NCI-H1092 (cell line): ENCODE data around the gene GABRR2.
A peak's percentile ranks its signal among the peaks of the same experiment; 100 is the strongest.

Source experiments
- DNase-seq: peaks from one replicate; lab custom pipeline; 2025; lab: John Stamatoyannopoulos, UW

The GABRR2 gene

DNA sequence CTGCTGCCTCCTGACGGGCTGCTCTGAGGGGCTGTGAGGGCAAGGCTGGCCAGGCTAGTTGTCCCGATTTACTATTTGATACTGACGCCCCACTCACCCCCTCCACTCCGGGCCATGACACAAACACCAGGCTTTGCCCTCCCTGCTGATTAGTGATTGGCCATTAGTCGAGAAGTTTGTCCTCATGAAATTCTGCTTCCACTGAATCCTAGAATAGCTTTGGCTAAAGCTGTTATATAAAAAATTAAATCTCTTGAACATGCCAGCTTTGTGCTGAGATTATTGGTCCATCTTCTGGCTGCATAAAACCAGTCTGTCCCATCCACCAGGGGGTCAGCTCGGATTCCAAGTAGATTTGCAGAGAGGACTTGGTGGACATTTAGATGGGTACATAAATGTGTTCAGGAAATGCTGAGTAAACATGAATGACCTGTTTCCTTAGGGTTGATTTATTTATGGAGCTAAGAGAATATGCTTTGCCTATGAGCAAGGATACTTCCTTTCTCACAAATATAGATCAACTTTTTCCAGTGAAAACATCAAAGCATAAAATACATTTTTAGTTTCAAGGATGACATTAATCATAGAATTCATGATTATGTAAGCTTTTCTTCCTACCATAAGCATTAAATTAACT is at the start of gene GABRR2:
Gene GABRR2 (minus strand): TSS at position 51 of the 637 bp plus-strand sequence. CDS start 134 bp downstream, outside the sequence.
- no peak for DNase-seq

DNA sequence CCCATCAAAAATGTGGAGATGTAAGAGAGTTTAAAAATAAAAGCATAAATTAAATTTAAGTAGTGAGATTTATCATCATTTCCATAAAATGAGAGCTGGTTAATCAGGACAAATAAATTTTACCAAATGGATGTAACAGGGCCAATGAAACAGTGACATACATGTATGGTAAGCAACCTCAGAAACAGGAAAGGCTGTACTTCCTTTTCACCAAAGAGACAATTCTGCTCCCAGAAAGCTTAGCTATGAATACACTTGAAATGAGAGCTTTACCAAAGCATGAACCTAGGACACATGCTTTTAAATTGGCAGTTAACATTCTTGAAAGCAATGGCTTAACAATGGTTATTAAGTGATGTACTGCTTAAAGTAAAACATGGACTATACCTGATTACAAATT is 49.5 kb upstream of the GABRR2 start:
- no peak for DNase-seq

GRCh38 chr6:89361171-89361570 is 46.1 kb upstream of the GABRR2 start:
- DNase-seq = no peak

DNA sequence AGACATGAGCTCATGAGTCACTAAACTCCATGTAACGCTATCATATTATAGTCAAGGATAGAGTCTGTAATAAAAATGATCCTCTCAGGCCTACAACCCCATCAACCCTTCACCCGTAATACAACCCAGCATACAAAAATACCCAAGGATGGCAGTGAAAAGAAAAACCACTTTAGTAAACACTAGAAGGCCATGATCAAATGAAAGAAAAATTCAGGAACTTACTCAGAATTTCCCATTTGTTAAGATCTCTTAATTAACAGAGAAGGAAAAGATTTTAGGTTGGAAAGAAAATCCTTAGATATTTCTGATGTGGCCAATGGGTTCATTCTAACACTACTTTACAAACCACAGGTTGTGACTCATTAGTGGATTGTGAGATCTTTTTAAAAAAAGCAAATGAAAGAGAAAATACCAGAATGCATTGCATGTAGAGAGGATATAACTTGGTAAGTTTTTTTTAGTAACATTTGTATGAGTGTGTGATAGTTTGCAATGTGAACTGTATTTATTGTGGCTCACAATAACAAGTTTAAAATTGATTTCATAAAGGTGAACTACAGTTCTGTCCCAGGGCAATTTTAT is 45.4 kb upstream of the GABRR2 start:
- no peak for DNase-seq

GRCh38 chr6:89359561-89359960 is 44.5 kb upstream of the GABRR2 start:
- DNase-seq = no peak

- no peak for DNase-seq
These were observed 42.3 kb upstream of the GABRR2 start for GRCh38 chr6:89357390-89357789.

DNA sequence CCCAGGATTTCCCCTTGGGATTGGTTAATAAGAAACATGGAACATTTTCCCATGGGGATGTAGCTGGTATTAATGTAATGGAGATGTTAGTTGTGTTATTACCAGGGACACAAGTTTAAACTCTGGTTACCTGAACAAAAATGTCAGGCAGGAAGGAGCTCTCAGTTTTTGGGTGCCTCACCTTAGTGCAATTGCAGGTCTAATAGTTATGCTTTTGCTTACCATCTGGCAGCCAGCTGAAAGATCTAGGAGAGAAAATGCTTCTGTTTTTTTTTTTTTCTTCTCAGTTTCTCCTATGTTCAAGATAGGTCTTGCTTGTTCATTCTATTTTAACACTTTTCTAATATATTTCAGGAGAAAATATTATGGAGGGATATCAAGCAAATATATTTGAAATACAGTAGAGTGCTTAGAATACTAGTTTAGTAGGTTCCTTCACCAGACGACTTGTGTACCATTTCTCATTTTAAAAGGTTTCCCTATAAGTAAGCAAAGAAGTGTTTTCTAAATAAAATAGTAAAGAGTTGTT is 41.6 kb upstream of the GABRR2 start:
- no peak for DNase-seq

DNA sequence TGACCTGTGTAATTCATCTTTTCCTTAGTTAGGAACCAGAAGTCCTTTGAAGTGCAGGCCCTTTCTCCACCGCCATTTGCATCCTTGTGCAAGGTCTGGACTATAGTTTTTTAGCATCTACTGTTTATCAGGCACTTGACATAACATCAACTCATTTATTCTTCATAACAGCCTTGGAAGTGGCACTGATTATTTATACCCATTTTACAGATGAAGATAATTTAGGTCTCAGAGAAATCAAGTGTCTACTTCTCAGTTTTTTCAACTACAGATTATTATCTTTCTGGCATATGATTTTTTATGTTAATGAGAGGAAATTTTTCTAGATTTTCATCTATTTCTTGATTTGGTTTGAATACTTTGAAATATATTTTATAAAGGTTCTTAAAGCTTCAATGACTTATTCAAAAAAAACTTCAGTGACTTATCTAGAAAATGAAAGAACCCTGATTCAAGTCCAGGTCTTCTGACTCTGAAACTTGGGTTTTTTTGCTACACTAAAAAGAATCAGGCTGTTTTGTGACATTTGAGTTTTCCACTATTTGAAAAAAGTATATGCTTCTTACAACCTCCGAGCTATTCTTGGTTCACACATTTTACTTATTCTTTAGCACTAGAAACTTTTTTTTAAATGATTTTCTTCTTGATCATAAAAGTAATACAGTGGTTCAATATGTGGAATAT is 40.6 kb upstream of the GABRR2 start:
- DNase-seq = no peak

DNA sequence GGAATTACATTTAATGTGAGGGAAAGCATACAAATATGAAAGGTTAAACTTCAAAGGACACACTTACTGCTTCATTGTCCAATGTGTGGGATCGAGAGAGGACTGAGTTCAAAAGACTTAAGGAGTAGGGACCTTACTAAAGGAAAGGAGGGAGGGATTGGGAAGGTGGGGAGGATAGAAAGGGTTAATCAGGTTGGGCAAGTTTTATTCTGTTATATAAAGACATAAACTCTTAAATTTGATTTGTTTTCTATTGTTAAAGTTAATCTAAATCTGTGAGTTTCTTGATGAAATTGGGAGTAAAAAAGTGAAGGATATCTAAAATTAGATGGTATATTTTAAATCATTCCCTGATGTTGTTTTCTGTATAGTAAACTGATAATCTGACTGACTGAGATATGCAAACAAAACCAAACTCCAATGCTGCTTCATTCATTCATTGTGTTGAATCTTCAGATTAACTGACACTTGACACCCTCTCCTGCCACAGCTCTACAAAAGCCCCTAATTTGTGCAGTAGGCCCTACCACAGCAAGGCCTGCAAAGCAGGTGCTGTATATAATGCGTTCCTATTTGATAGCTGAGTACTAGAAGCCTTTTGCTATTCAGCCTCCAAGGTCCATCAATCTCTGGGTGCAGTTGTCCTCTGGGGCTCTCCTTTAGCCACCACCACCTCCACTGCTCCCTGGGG is 38.7 kb upstream of the GABRR2 start:
- peak; percentile 55 for DNase-seq

DNA sequence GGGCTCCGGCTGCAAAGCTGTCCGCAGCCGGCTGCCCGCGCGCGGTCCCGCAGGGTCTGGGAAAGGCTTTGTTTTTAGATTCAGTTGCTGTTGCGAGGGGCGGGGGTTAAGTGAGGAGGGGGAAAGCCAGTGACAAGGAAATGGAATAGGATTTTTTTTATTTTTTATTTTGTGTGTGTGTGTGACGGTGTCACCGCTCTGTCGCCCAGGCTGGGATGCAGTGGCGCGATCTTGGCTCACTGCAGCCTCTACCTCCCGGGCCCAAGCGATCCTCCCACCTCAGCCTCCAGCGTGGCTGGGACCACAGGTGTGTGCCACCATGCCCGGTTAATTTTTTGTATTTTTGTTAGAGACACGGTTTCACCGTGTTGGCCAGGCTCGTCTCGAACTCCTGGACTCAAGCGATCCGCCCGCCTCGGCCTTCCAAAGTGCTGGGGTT is 38.0 kb upstream of the GABRR2 start:
- DNase-seq = no peak

DNA sequence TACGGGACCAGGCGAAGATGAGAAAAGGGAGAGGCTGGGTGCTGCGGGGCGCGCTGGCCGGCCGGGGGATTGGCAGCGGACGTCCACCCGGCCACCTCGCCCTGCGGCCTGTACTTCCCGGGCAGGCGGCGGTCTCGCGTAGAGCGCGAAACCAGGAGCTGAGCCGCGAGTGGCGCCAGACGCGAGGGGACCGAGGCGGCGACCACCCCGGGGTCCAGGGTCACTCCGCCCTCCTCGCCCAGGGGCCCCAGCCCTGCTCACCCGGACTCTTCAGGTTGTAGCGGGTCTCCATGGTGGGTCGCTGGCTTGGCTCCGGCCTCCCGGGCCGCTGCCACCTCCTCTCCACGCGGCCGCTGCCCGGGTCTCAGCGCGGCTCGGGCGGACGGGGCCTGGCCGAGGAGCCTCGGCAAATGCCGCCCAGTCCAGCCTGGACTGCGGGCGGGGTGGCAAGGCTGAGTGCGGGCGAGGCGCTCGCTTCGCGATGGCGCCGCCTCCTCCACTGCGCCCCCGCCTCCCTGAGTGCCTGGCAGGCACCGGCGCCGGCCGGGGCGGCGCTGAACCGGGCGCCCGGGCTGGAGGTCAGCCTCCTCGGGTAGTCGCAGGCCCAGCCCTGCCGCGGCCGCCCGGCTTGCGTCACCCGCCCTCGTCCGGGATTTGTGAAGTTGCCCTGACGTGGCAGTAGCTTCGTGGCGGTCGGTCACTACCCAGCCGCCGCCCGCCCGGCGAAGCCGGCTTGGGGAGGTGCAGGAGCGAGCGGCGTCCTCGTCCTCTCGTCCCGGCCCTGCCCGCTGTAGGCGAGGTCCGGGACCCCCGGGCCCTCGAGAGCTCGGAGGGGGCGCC is 37.4 kb upstream of the GABRR2 start, which contains the start of gene UBE2J1:
Gene UBE2J1 (minus strand): TSS at position 445 of the 840 bp plus-strand sequence. CDS start 153 bp downstream, at position 292.
- peak; percentile 47 for DNase-seq

DNA sequence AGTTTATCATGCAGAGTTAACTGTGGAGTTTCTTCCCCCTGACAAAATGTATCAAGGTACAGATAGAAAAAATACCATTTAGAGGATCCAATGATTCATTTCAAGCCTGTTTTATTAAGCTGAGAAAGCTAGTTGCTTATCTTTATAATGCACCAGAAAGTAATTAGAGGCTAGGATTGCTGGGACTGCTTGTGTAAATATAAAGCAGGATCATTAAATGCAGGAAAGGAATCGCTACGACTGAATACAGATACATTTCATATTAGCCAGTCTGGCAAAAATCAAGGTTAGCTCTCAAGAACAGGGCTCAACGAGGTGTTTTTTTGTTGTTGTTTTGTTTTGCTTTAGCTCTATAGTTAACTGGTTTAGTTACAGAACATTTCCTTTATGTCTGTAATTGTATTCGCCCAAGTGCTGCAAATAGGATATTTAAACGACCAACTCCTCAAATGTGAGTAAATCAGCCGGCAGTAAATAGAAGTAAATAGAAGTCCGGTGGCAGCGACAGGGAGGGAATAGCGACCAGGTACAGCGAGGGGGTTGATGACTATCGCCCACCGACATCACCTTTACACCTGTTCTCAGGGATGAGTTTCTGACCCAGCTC is 36.7 kb upstream of the GABRR2 start:
- DNase-seq = no peak

DNA sequence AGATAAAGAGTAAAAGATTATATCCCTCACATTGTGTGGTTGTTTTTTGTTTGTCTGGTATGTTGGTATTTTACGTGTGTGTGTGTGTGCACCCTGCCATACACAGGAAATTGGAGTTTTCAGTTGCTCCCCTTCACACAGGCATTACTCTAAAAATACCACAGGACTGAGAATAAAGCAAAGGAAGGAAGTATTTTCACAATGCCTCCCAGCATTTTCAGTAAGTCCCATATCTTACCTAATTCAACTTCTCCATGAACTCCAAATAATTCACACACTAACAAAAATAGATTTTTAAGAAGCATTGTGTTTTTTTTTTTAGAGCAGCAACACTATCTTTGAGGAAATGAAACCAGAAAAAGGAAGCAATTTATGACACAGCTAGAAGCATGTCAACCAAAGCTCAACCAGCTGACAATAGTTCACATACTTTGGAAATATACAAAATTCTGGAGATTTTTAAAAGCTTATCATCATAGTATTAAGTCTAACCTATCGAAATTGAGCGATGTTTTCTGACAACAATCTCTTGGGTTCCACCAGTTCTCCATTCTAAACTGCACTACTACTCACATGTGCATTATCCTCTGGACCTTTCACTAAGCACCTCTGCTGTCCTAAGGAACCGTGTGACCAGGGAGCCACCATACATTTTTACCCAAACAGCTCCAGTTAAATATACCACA is 35.3 kb upstream of the GABRR2 start:
- no peak for DNase-seq

DNA sequence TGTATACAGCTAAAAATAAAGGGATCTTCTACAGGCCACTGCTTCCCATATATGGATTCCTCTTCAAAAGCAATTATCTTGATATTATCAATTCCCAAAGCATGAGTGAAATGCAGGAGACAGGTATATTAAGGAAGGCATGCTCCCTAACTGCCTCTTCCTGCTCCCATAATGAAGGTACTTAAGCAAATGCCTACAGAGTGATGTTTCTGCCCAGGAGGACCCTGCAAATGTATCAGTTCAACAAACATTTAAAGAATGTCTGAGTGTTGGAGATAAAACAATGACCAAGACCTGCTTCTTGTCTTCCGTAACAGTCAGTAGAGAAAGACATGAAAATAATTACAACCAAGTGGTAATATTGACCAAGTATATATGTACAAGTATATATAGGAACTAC is 33.3 kb upstream of the GABRR2 start:
- DNase-seq = no peak

- no peak for DNase-seq
These were observed 32.7 kb upstream of the GABRR2 start for GRCh38 chr6:89347825-89348224.

DNA sequence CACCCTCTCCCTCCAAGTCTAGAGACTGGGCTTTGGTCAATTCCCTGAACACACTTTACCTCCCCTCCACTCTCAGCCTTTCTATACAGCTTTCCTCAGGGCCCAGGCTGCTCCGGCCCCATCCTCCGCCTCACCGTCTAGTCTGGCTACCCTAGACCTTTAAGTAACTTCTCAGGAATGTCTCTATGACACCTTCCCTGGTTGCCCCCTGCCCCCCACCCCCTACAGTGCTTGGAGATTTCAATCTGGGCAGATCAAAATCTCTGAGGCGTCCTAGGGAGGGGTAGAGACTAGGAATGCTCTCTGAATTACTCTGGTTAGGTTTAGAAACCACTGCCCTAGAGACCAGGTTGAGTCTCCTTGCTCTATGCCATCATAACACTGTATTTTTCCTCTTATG is 31.3 kb upstream of the GABRR2 start:
- DNase-seq = no peak

GRCh38 chr6:89339565-89339964 is 24.5 kb upstream of the GABRR2 start:
- no peak for DNase-seq

- DNase-seq = no peak
These were observed 20.1 kb upstream of the GABRR2 start for GRCh38 chr6:89335164-89335563.

GRCh38 chr6:89330910-89331309 is 15.8 kb upstream of the GABRR2 start:
- DNase-seq = no peak

GRCh38 chr6:89328976-89329375 is 13.9 kb upstream of the GABRR2 start:
- no peak for DNase-seq
